HG03175 (cell line): Measurements from ENCODE around the gene B3GALT6.
A peak's percentile ranks its signal among the peaks of the same experiment; 100 is the strongest.

ENCODE experiments used
- ATAC-seq: cut with Tn5 transposase; IDR thresholded peaks from one replicate; pipeline ENCODE4 v1.9.1; 2021; ENCODE audit warnings: mild to moderate bottlenecking, moderate library complexity; ENCODE audit not compliant: unreplicated experiment

B3GALT6 gene

GRCh38 chr1:1259951-1260600, 28.0 kb downstream of the B3GALT6 start:
- no peak for ATAC-seq

GRCh38 chr1:1260843-1261560, 29.0 kb downstream of the B3GALT6 start:
- no peak for ATAC-seq

GRCh38 chr1:1262071-1262470, 30.0 kb downstream of the B3GALT6 start:
- ATAC-seq = no peak

- ATAC-seq = no peak
Observed at GRCh38 chr1:1262758-1263157, 30.7 kb downstream of the B3GALT6 start.

GRCh38 chr1:1264026-1264425, 32.0 kb downstream of the B3GALT6 start:
- ATAC-seq = no peak

- ATAC-seq = no peak
Observed at GRCh38 chr1:1264868-1265272, 32.8 kb downstream of the B3GALT6 start.

GRCh38 chr1:1267488-1268283, 35.6 kb downstream of the B3GALT6 start:
- no peak for ATAC-seq

- ATAC-seq = no peak
Observed at GRCh38 chr1:1268284-1268682, 36.2 kb downstream of the B3GALT6 start.

GRCh38 chr1:1270813-1271212, 38.8 kb downstream of the B3GALT6 start:
- no peak for ATAC-seq

- ATAC-seq = peak; percentile 9
Observed at GRCh38 chr1:1272341-1273208, 40.5 kb downstream of the B3GALT6 start.

GRCh38 chr1:1273209-1273511, 41.1 kb downstream of the B3GALT6 start:
- ATAC-seq = peak; percentile 8

GRCh38 chr1:1273512-1274298, 41.7 kb downstream of the B3GALT6 start, which contains the start of gene UBE2J2:
TSS of gene UBE2J2 (minus strand) at chr1:1273854. CDS start at chr1:1267992, 5,862 bp downstream.
- peak; percentile 85 for ATAC-seq

- no peak for ATAC-seq
Observed at GRCh38 chr1:1274299-1274930, 42.4 kb downstream of the B3GALT6 start.

- no peak for ATAC-seq
Observed at GRCh38 chr1:1274931-1275431, 42.9 kb downstream of the B3GALT6 start.

- ATAC-seq = no peak
Observed at GRCh38 chr1:1275836-1276235, 43.8 kb downstream of the B3GALT6 start.

- ATAC-seq = no peak
Observed at GRCh38 chr1:1278620-1279019, 46.6 kb downstream of the B3GALT6 start.

GRCh38 chr1:1279028-1279427, 47.0 kb downstream of the B3GALT6 start:
- no peak for ATAC-seq

- ATAC-seq = no peak
Observed at GRCh38 chr1:1280782-1281481, 48.9 kb downstream of the B3GALT6 start.
